ENCODE data around the gene MARK1. TPM values are rescaled to one million over a fixed set of nuclear protein-coding genes. Genes with fewer than 3 reads are reported as not detected.
"Not testable (repeated sequence)": the region's sequence is repeated elsewhere in the genome, so short reads cannot be mapped to it uniquely, and the experiment has no call there.

The MARK1 gene
- total RNA-seq, 1 experiment from 2014 or later = not detected

GRCh38 chr1:220681220-220681880 lies 153.4 kb downstream of the MARK1 start:
- no peak for TF ChIP-seq REST (IDR thresholded peaks at IDR 0.05; ENCODE audit: insufficient read depth in 1 of 2, low read depth in 2 of 2, low read length in 1 of 2)
- TF ChIP-seq, protein P1, sequence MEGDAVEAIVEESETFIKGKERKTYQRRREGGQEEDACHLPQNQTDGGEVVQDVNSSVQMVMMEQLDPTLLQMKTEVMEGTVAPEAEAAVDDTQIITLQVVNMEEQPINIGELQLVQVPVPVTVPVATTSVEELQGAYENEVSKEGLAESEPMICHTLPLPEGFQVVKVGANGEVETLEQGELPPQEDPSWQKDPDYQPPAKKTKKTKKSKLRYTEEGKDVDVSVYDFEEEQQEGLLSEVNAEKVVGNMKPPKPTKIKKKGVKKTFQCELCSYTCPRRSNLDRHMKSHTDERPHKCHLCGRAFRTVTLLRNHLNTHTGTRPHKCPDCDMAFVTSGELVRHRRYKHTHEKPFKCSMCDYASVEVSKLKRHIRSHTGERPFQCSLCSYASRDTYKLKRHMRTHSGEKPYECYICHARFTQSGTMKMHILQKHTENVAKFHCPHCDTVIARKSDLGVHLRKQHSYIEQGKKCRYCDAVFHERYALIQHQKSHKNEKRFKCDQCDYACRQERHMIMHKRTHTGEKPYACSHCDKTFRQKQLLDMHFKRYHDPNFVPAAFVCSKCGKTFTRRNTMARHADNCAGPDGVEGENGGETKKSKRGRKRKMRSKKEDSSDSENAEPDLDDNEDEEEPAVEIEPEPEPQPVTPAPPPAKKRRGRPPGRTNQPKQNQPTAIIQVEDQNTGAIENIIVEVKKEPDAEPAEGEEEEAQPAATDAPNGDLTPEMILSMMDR (IDR thresholded peaks at IDR 0.05) = no peak
- TF ChIP-seq POLR2AphosphoS5 (IDR thresholded peaks at IDR 0.05; ENCODE audit: low read depth, low read length) = no peak
- TF ChIP-seq TCF7L2 (IDR thresholded peaks at IDR 0.05; ENCODE audit: low read depth, low read length) = no peak
- TF ChIP-seq SIN3A (IDR thresholded peaks at IDR 0.05; ENCODE audit: borderline replicate concordance, insufficient read depth, low read depth, low read length) = no peak
- intact Hi-C loops (cut with micrococcal nuclease; ENCODE audit: unreplicated experiment) (loop anchor here (2.0 to 10.0 kb wide), 2 partner anchors 95 to 397 kb away; no protein-coding TSS in a partner anchor), in situ Hi-C loops (cut with HindIII; ENCODE audit: low pct_unique_long_range_greater_than_20kb, low sequenced_read_pairs) (no loop called here)
- ChIA-PET CTCF (no interaction called here), POLR2A (no interaction called here)
- H3K27ac ChIP-seq (ENCODE audit: low read length) = no peak overlapping the region
- BruUV-seq (replicated peaks) = no TSS peak
- H3K36me3 ChIP-seq (ENCODE audit: control insufficient read depth, insufficient read depth, low read length) = no peaks in the 10 kb centered on the region
- no peak overlapping the region for H3K4me3 ChIP-seq (ENCODE audit: low read depth in 2 of 2, low read length in 2 of 2)
- ATAC-seq = no peak
- H3K27me3 ChIP-seq (ENCODE audit: control insufficient read depth, insufficient read depth, low read length) = no peaks in the 10 kb centered on the region
- H3K9me3 ChIP-seq (ENCODE audit: control insufficient read depth, insufficient read depth, low read depth, low read length) = no peaks in the 10 kb centered on the region
- no peak for DNase-seq (ENCODE audit: low read depth, low spot score)
- H3K4me1 ChIP-seq (ENCODE audit: control insufficient read depth, insufficient read depth, low read length) = 0 out of 2 replicates have a peak, but pooled peaks cover 2% of the 10 kb centered on the region

GRCh38 chr1:220682901-220683576 lies 155.1 kb downstream of the MARK1 start:
- CTCF ChIA-PET = no interaction called here
- no peak for DNase-seq (ENCODE audit: low read depth, low spot score)
- H3K4me1 ChIP-seq (ENCODE audit: control insufficient read depth, insufficient read depth, low read length) = 0 out of 2 replicates have a peak, but pooled peaks cover 2% of the 10 kb centered on the region
- H3K27ac ChIP-seq (ENCODE audit: low read length) = no peak overlapping the region
- TF ChIP-seq SIN3A (IDR thresholded peaks at IDR 0.05; ENCODE audit: borderline replicate concordance, insufficient read depth, low read depth, low read length) = no peak
- TF ChIP-seq REST (IDR thresholded peaks at IDR 0.05; ENCODE audit: insufficient read depth in 1 of 2, low read depth in 2 of 2, low read length in 1 of 2) = no peak
- no peak for TF ChIP-seq POLR2AphosphoS5 (IDR thresholded peaks at IDR 0.05; ENCODE audit: low read depth, low read length)
- no peak for TF ChIP-seq TCF7L2 (IDR thresholded peaks at IDR 0.05; ENCODE audit: low read depth, low read length)
- TF ChIP-seq, protein P1 (IDR thresholded peaks at IDR 0.05) = no peak
- POLR2A ChIA-PET = no interaction called here
- intact Hi-C loops (cut with micrococcal nuclease; ENCODE audit: unreplicated experiment) = loop anchor here (10.0 kb wide), 1 partner anchor 398 kb away; no protein-coding TSS in a partner anchor
- in situ Hi-C loops (cut with HindIII; ENCODE audit: low pct_unique_long_range_greater_than_20kb, low sequenced_read_pairs) = no loop called here
- no TSS peak for BruUV-seq (replicated peaks)
- H3K4me3 ChIP-seq (ENCODE audit: low read depth in 2 of 2, low read length in 2 of 2) = no peak overlapping the region
- no peak for ATAC-seq
- no peaks in the 10 kb centered on the region for H3K9me3 ChIP-seq (ENCODE audit: control insufficient read depth, insufficient read depth, low read depth, low read length)
- no peaks in the 10 kb centered on the region for H3K36me3 ChIP-seq (ENCODE audit: control insufficient read depth, insufficient read depth, low read length)
- H3K27me3 ChIP-seq (ENCODE audit: control insufficient read depth, insufficient read depth, low read length) = no peaks in the 10 kb centered on the region

DNA sequence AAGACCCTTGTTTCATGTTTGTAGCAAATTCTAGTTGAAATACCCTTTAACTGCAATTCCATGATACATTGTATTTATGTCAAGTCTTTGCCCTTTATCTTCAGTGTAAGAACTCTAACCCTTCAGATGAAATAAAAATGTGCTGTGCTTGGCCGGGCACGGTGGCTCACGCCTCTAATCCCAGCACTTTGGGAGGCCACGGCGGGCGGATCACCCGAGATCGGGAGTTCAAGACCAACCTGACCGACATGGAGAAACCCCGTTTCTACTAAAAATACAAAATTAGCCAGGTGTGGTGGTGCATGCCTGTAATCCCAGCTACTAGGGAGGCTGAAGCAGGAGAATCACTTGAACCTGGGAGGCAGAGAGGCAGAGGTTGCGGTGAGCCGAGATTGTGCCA lies 155.8 kb downstream of the MARK1 start:
- H3K9me3 ChIP-seq (ENCODE audit: control insufficient read depth, insufficient read depth, low read depth, low read length); H3K36me3 ChIP-seq (ENCODE audit: control insufficient read depth, insufficient read depth, low read length); CTCF ChIA-PET; H3K4me3 ChIP-seq (ENCODE audit: low read depth in 2 of 2, low read length in 2 of 2); H3K27ac ChIP-seq (ENCODE audit: low read length); H3K27me3 ChIP-seq (ENCODE audit: control insufficient read depth, insufficient read depth, low read length); H3K4me1 ChIP-seq (ENCODE audit: control insufficient read depth, insufficient read depth, low read length); in situ Hi-C loops (cut with HindIII; ENCODE audit: low pct_unique_long_range_greater_than_20kb, low sequenced_read_pairs); ATAC-seq; DNase-seq (ENCODE audit: low read depth, low spot score); POLR2A ChIA-PET; BruUV-seq (replicated peaks): not testable (repeated sequence)
- intact Hi-C loops (cut with micrococcal nuclease; ENCODE audit: unreplicated experiment) = loop anchor here (10.0 kb wide), 1 partner anchor 399 kb away; no protein-coding TSS in a partner anchor

Measured in Panc1 (cell line).